ENCODE data around the gene EFCAB9.
"Not testable (repeated sequence)": the region's sequence is repeated elsewhere in the genome, so short reads cannot be mapped to it uniquely, and the experiment has no call there.

Gene EFCAB9

GRCh38 chr5:172188893-172189692 is 4.9 kb upstream of the EFCAB9 start:
- DNase-seq (ENCODE audit: low spot score) = no peak

- no peak for DNase-seq (ENCODE audit: low spot score)
Observed at GRCh38 chr5:172189693-172190296, 4.2 kb upstream of the EFCAB9 start.

GRCh38 chr5:172194985-172195774 is 1.2 kb downstream of the EFCAB9 start:
- no peak for DNase-seq (ENCODE audit: low spot score)

- DNase-seq (ENCODE audit: low spot score) = not testable (repeated sequence)
Observed at GRCh38 chr5:172197775-172198174, 3.8 kb downstream of the EFCAB9 start.

- DNase-seq (ENCODE audit: low spot score) = no peak
Observed at GRCh38 chr5:172199446-172199845, 5.5 kb downstream of the EFCAB9 start.

- no peak for DNase-seq (ENCODE audit: low spot score)
Observed at GRCh38 chr5:172200476-172200875, 6.5 kb downstream of the EFCAB9 start.

- not testable (repeated sequence) for DNase-seq (ENCODE audit: low spot score)
Observed at GRCh38 chr5:172205984-172206383, 12.0 kb downstream of the EFCAB9 start.

GRCh38 chr5:172207511-172207910 is 13.5 kb downstream of the EFCAB9 start:
- DNase-seq (ENCODE audit: low spot score) = no peak

- DNase-seq (ENCODE audit: low spot score) = no peak
Observed at GRCh38 chr5:172209714-172210113, 15.7 kb downstream of the EFCAB9 start.

- no peak for DNase-seq (ENCODE audit: low spot score)
Observed at GRCh38 chr5:172211676-172212075, 17.7 kb downstream of the EFCAB9 start.

GRCh38 chr5:172213126-172213525 is 19.2 kb downstream of the EFCAB9 start:
- no peak for DNase-seq (ENCODE audit: low spot score)

- DNase-seq (ENCODE audit: low spot score) = no peak
Observed at GRCh38 chr5:172216345-172216744, 22.4 kb downstream of the EFCAB9 start.

GRCh38 chr5:172219296-172219695 is 25.3 kb downstream of the EFCAB9 start:
- DNase-seq (ENCODE audit: low spot score) = no peak

GRCh38 chr5:172223901-172224873 is 30.2 kb downstream of the EFCAB9 start:
- no peak for DNase-seq (ENCODE audit: low spot score)

GRCh38 chr5:172224996-172225395 is 31.0 kb downstream of the EFCAB9 start:
- DNase-seq (ENCODE audit: low spot score) = no peak

- DNase-seq (ENCODE audit: low spot score) = no peak
Observed at GRCh38 chr5:172229904-172230303, 35.9 kb downstream of the EFCAB9 start.

- DNase-seq (ENCODE audit: low spot score) = no peak
Observed at GRCh38 chr5:172234031-172234430, 40.1 kb downstream of the EFCAB9 start.

GRCh38 chr5:172235132-172235780 is 41.3 kb downstream of the EFCAB9 start:
- no peak for DNase-seq (ENCODE audit: low spot score)

GRCh38 chr5:172235827-172236736 is 42.1 kb downstream of the EFCAB9 start:
- no peak for DNase-seq (ENCODE audit: low spot score)

- no peak for DNase-seq (ENCODE audit: low spot score)
Observed at GRCh38 chr5:172238334-172238733, 44.4 kb downstream of the EFCAB9 start.

Data from germinal center (tissue), 1 donor.